Measurements from ENCODE around the gene CKMT2. TPM values are rescaled to one million over a fixed set of nuclear protein-coding genes. Genes with fewer than 3 reads are reported as not detected.

CKMT2 gene
- total RNA-seq, 1 experiment from 2014 or later = 1.8 TPM

- Mint-ChIP-seq H3K36me3 (peaks cover 10% of the 10 kb centered on the region; the same call in 1 of the 2 replicates), H3K27me3 (ENCODE audit: low read depth) (no peaks in the 10 kb centered on the region), H3K4me3 (no peak overlapping the region), H3K4me1 (peaks cover 12% of the 10 kb centered on the region), H3K27ac (no peak overlapping the region), H3K9me3 (no peaks in the 10 kb centered on the region)
- ChIA-PET CTCF (interaction anchor here (1.5 to 1.9 kb wide), 2 partner anchors 14 to 16 kb away, joined by 9 to 10 read pairs; partner anchors contain the start of gene ZCCHC9), POLR2A (interaction anchor here (0.6 kb wide), 1 partner anchor 14 kb away, joined by 3 read pairs; the partner anchor contains the start of gene ZCCHC9)
- TF ChIP-seq NR1H2 (CRISPR knock-in tag; IDR thresholded peaks at IDR 0.05) (no peak), GABPB1 (CRISPR knock-in tag; IDR thresholded peaks at IDR 0.05) (no peak)
- no peak for DNase-seq (ENCODE audit: low spot score)
- ATAC-seq = no peak
Measured at GRCh38 chr5:81315830-81316229, 82.7 kb downstream of the CKMT2 start.

Other genes with a start within 250 kb of the CKMT2 start
- 30.4 to 30.8 TPM (median 30.8 TPM) in 3 replicates for gene ZCCHC9, start 68.3 kb downstream of the CKMT2 start, total RNA-seq (2021)
- gene ACOT12, start 160.8 kb downstream of the CKMT2 start, total RNA-seq (2021) = 0.16 TPM in 1 of 3 replicates, not detected in the others

Measured in WTC11 (cell line).